ENCODE results near the gene KRTAP5-5. TPM values are rescaled to one million over a fixed set of nuclear protein-coding genes. Genes with fewer than 3 reads are reported as not detected.

Gene KRTAP5-5
- total and polyA plus RNA-seq, 2 of the 13 experiments (the other 11 are each of a cell fraction or from before 2014, with no cell fraction given) = not detected

GRCh38 chr11:1674173-1675131 is 44.9 kb downstream of the KRTAP5-5 start (continued):
- TF ChIP-seq AFF4 (CRISPR knock-in tag; IDR thresholded peaks at IDR 0.05) (peak; percentile 88), ZNF780A (CRISPR knock-in tag; IDR thresholded peaks at IDR 0.05) (no peak), JDP2 (CRISPR knock-in tag; IDR thresholded peaks at IDR 0.05; ENCODE audit: borderline replicate concordance) (no peak), NONO (IDR thresholded peaks at IDR 0.05) (no peak), NONO (CRISPR knock-in tag; conservative IDR thresholded peaks at IDR 0.05) (0 out of 2 replicates have a peak, but pooled peaks have one; percentile 40), UBTF (CRISPR knock-in tag; IDR thresholded peaks at IDR 0.05) (0 out of 2 replicates have a peak, but pooled peaks have one; percentile 12), ZNF263 (CRISPR knock-in tag; IDR thresholded peaks at IDR 0.05) (peak; percentile 83), ZNF761 (CRISPR knock-in tag; conservative IDR thresholded peaks at IDR 0.05) (no peak), THAP7 (CRISPR knock-in tag; IDR thresholded peaks at IDR 0.05) (no peak), ZNF333 (CRISPR knock-in tag; IDR thresholded peaks at IDR 0.05; ENCODE audit: borderline replicate concordance) (peak; percentile 29; the same call in 1 of the 2 replicates), MED1 (CRISPR knock-in tag; IDR thresholded peaks at IDR 0.05) (peak; percentile 53), KMT2B (CRISPR knock-in tag; IDR thresholded peaks at IDR 0.05) (no peak), ZSCAN29 (CRISPR knock-in tag; conservative IDR thresholded peaks at IDR 0.05) (no peak), ARNTL (CRISPR knock-in tag; IDR thresholded peaks at IDR 0.05) (peak; percentile 14; the same call in 1 of the 2 replicates), ZNF530 (CRISPR knock-in tag; IDR thresholded peaks at IDR 0.05; ENCODE audit: low read depth) (0 out of 2 replicates have a peak, but pooled peaks have one; percentile 58), ZBTB10 (CRISPR knock-in tag; IDR thresholded peaks at IDR 0.05; ENCODE audit: borderline replicate concordance) (peak; percentile 51; the same call in 1 of the 2 replicates), ZNF20 (CRISPR knock-in tag; IDR thresholded peaks at IDR 0.05) (no peak), MAFG (CRISPR knock-in tag; IDR thresholded peaks at IDR 0.05) (no peak), RXRA (CRISPR knock-in tag; IDR thresholded peaks at IDR 0.05) (peak; percentile 33; the same call in 1 of the 2 replicates)
